ENCODE measurements around the gene GASK1A. TPM values are rescaled to one million over a fixed set of nuclear protein-coding genes. Genes with fewer than 3 reads are reported as not detected.

GASK1A gene
- total RNA-seq, 1 donor from 2014 or later, result not detected

- ATAC-seq (ENCODE audit: low read depth), result no peak
- CTCF ChIA-PET, result no interaction called here
- H3K27me3 Mint-ChIP-seq, result no peaks in the 10 kb centered on the region
- intact Hi-C loops (cut with micrococcal nuclease), result no loop called here
- H3K4me3 Mint-ChIP-seq, result no peak overlapping the region
- DNase-seq, result no peak
- H3K4me1 Mint-ChIP-seq, result no peaks in the 10 kb centered on the region
- TF ChIP-seq, protein P1, sequence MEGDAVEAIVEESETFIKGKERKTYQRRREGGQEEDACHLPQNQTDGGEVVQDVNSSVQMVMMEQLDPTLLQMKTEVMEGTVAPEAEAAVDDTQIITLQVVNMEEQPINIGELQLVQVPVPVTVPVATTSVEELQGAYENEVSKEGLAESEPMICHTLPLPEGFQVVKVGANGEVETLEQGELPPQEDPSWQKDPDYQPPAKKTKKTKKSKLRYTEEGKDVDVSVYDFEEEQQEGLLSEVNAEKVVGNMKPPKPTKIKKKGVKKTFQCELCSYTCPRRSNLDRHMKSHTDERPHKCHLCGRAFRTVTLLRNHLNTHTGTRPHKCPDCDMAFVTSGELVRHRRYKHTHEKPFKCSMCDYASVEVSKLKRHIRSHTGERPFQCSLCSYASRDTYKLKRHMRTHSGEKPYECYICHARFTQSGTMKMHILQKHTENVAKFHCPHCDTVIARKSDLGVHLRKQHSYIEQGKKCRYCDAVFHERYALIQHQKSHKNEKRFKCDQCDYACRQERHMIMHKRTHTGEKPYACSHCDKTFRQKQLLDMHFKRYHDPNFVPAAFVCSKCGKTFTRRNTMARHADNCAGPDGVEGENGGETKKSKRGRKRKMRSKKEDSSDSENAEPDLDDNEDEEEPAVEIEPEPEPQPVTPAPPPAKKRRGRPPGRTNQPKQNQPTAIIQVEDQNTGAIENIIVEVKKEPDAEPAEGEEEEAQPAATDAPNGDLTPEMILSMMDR (IDR thresholded peaks at IDR 0.05), result no peak
- no peak overlapping the region for H3K27ac Mint-ChIP-seq
- H3K36me3 Mint-ChIP-seq (ENCODE audit: low read depth), result no peaks in the 10 kb centered on the region
- no peaks in the 10 kb centered on the region for H3K9me3 Mint-ChIP-seq
- POLR2A ChIA-PET, result no interaction called here
Measured at GRCh38 chr3:43014956-43015355, 35.8 kb downstream of the GASK1A start.

DNA sequence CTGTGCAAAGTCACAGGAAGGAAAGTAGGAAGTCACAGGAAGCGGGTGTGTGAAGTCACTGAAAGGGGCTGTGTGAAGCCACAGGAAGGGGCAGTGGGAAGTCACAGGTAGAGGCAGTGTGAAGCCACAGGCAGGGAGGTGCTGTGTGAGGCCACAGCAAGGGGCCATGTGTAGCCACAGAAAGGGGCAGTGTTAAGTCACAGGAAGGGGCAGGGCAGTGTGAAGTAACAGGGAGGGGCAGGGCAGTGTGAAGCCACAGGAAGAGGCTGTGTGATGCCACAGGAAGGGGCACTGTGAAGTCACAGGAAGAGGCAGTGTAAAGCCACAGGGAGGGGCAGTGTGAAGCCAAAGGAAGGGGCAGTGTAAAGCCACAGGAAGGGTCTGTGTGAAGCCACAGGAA lies 36.5 kb downstream of the GASK1A start:
- intact Hi-C loops (cut with micrococcal nuclease), result no loop called here
- no peaks in the 10 kb centered on the region for H3K27me3 Mint-ChIP-seq
- TF ChIP-seq, protein P1 (IDR thresholded peaks at IDR 0.05), result no peak
- CTCF ChIA-PET, result no interaction called here
- no peaks in the 10 kb centered on the region for H3K4me1 Mint-ChIP-seq
- H3K36me3 Mint-ChIP-seq (ENCODE audit: low read depth), result no peaks in the 10 kb centered on the region
- POLR2A ChIA-PET, result no interaction called here
- H3K27ac Mint-ChIP-seq, result no peak overlapping the region
- H3K4me3 Mint-ChIP-seq, result no peak overlapping the region
- DNase-seq (no peak), ATAC-seq (ENCODE audit: low read depth) (no peak)
- no peaks in the 10 kb centered on the region for H3K9me3 Mint-ChIP-seq

GRCh38 chr3:43015991-43016865 lies 37.1 kb downstream of the GASK1A start:
- Mint-ChIP-seq H3K4me3 (no peak overlapping the region), H3K36me3 (ENCODE audit: low read depth) (no peaks in the 10 kb centered on the region), H3K27me3 (peaks cover 1% of the 10 kb centered on the region), H3K4me1 (no peaks in the 10 kb centered on the region), H3K9me3 (no peaks in the 10 kb centered on the region), H3K27ac (no peak overlapping the region)
- TF ChIP-seq, protein P1 (IDR thresholded peaks at IDR 0.05), result no peak
- ChIA-PET POLR2A (no interaction called here), CTCF (no interaction called here)
- DNase-seq, result no peak
- intact Hi-C loops (cut with micrococcal nuclease), result no loop called here
- no peak for ATAC-seq (ENCODE audit: low read depth)

DNA sequence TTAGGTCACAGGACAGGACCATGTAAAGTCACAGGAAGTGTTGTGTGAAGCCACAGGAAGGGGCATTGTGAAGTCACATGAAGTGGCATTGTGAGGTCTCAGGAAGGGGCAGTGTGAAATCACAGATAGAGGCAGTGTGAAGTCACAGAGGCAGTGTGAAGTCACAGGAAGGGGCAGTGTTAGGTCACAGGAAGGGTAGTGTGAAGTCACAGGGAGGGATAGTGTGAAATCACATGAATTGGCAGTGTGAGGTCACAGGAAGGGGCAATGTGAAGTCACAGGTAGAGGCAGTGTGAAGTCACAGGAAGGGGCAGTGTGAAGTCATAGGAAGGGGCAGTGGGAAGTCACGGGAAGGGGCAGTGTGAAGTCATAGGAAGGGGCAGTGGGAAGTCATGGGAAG lies 37.9 kb downstream of the GASK1A start:
- TF ChIP-seq, protein P1 (IDR thresholded peaks at IDR 0.05), result no peak
- CTCF ChIA-PET, result no interaction called here
- Mint-ChIP-seq H3K27ac (no peak overlapping the region), H3K4me3 (no peak overlapping the region), H3K9me3 (no peaks in the 10 kb centered on the region), H3K27me3 (peaks cover 5% of the 10 kb centered on the region), H3K4me1 (no peaks in the 10 kb centered on the region), H3K36me3 (ENCODE audit: low read depth) (no peaks in the 10 kb centered on the region)
- POLR2A ChIA-PET, result no interaction called here
- intact Hi-C loops (cut with micrococcal nuclease), result no loop called here
- ATAC-seq (ENCODE audit: low read depth) (no peak), DNase-seq (no peak)

GRCh38 chr3:43017593-43018195 lies 38.6 kb downstream of the GASK1A start:
- Mint-ChIP-seq H3K36me3 (ENCODE audit: low read depth) (no peaks in the 10 kb centered on the region), H3K4me1 (no peaks in the 10 kb centered on the region), H3K9me3 (no peaks in the 10 kb centered on the region), H3K4me3 (no peak overlapping the region), H3K27me3 (peaks cover 5% of the 10 kb centered on the region), H3K27ac (no peak overlapping the region)
- intact Hi-C loops (cut with micrococcal nuclease), result no loop called here
- TF ChIP-seq, protein P1 (IDR thresholded peaks at IDR 0.05), result no peak
- DNase-seq (no peak), ATAC-seq (ENCODE audit: low read depth) (no peak)
- ChIA-PET CTCF (no interaction called here), POLR2A (no interaction called here)
